Liver (tissue), 9 donors: ENCODE data around the gene SLC25A43. TPM values are rescaled to one million over a fixed set of nuclear protein-coding genes. Genes with fewer than 3 reads are reported as not detected.
"Not testable (repeated sequence)": the region's sequence is repeated elsewhere in the genome, so short reads cannot be mapped to it uniquely, and the experiment has no call there.

Experiments
- DNase-seq: peaks from one replicate; pipeline ENCODE4 v3.0.0-alpha.2; 2017; ENCODE audit warnings: low spot score
- H3K27ac ChIP-seq, 2 donors: one replicate each; pipeline ENCODE4 v1.7.0; 2013; ENCODE audit warnings: inconsistent platforms in 2 of 2, low read length in 2 of 2, control low read depth in 1 of 2, low read depth in 1 of 2, mild to moderate bottlenecking in 1 of 2
- H3K27me3 ChIP-seq, 4 donors: one replicate each; pipeline versions ENCODE4 v1.6.1 to v1.7.0; 2013; ENCODE audit warnings: low read length in 3 of 4, inconsistent platforms in 1 of 4, mild to moderate bottlenecking in 1 of 4, moderate library complexity in 1 of 4; ENCODE audit not compliant: control insufficient read depth in 4 of 4, insufficient read depth in 4 of 4
- H3K36me3 ChIP-seq, 4 donors: one replicate each; pipeline versions ENCODE4 v1.6.1 to v1.7.0; 2013; ENCODE audit warnings: low read length in 3 of 4, mild to moderate bottlenecking in 3 of 4, low read depth in 1 of 4, moderate library complexity in 1 of 4; ENCODE audit not compliant: control insufficient read depth in 4 of 4, insufficient read depth in 3 of 4
- H3K4me1 ChIP-seq, 4 donors: one replicate each; pipeline versions ENCODE4 v1.6.1 to v1.7.0; 2013; ENCODE audit warnings: low read length in 3 of 4, mild to moderate bottlenecking in 3 of 4, moderate library complexity in 1 of 4; ENCODE audit not compliant: control insufficient read depth in 4 of 4, insufficient read depth in 4 of 4
- H3K4me3 ChIP-seq, 3 donors: one replicate each; pipeline versions ENCODE4 v1.6.1 to v1.7.0; 2013; ENCODE audit warnings: low read length in 3 of 3, control low read depth in 1 of 3, low read depth in 1 of 3, mild to moderate bottlenecking in 1 of 3
- H3K9ac ChIP-seq, 2 donors: one replicate each; pipeline ENCODE4 v1.7.0; 2013; ENCODE audit warnings: low read length in 2 of 2, mild to moderate bottlenecking in 2 of 2, moderate library complexity in 2 of 2, control low read depth in 1 of 2, low read depth in 1 of 2
- H3K9me3 ChIP-seq, 4 donors: one replicate each; pipeline versions ENCODE4 v1.6.1 to v1.7.0; 2013; ENCODE audit warnings: low read length in 3 of 4; ENCODE audit not compliant: control insufficient read depth in 4 of 4
- ATF3 ChIP-seq: IDR thresholded peaks from 2 replicates; pipeline ENCODE4 v1.6.1; 2016; ENCODE audit warnings: antibody characterized with exemption
- CTCF ChIP-seq: fragments of 150-350 bp; IDR thresholded peaks from 2 replicates; pipeline ENCODE4 v1.5.1; 2017; ENCODE audit warnings: improper control_type of control experiment, low read depth, low read length; ENCODE audit not compliant: missing input control
- EGR1 ChIP-seq, 2 donors: IDR thresholded peaks; 2 replicates each; pipeline ENCODE4 v1.6.1; 2016 to 2018; ENCODE audit warnings: antibody characterized with exemption in 2 of 2, low read depth in 2 of 2
- FOXA1 ChIP-seq: IDR thresholded peaks from 2 replicates; pipeline ENCODE4 v1.6.1; 2016; ENCODE audit warnings: antibody characterized with exemption
- FOXA2 ChIP-seq: IDR thresholded peaks from 2 replicates; pipeline ENCODE4 v1.6.1; 2016; ENCODE audit warnings: antibody characterized with exemption
- GABPA ChIP-seq, 2 donors: IDR thresholded peaks in 1 of 2; conservative IDR thresholded peaks in 1 of 2; 2 replicates each; pipeline ENCODE4 v1.6.1; 2016; ENCODE audit warnings: antibody characterized with exemption in 2 of 2, mild to moderate bottlenecking in 1 of 2, moderate library complexity in 1 of 2
- HNF4A ChIP-seq, 2 donors: conservative IDR thresholded peaks; 2 replicates each; pipeline ENCODE4 v1.6.1; 2016; ENCODE audit warnings: antibody characterized with exemption in 2 of 2, mild to moderate bottlenecking in 2 of 2
- RAD21 ChIP-seq, 2 donors: IDR thresholded peaks; 2 replicates each; pipeline ENCODE4 v1.6.1; 2016; ENCODE audit warnings: antibody characterized with exemption in 2 of 2, mild to moderate bottlenecking in 2 of 2
- RXRA ChIP-seq, 2 donors: IDR thresholded peaks; 2 replicates each; pipeline ENCODE4 v1.6.1; 2017 to 2018; ENCODE audit warnings: antibody characterized with exemption in 2 of 2, mild to moderate bottlenecking in 1 of 2
- SP1 ChIP-seq: IDR thresholded peaks from 2 replicates; pipeline ENCODE4 v1.6.1; 2018; ENCODE audit warnings: antibody characterized with exemption, mild to moderate bottlenecking
- TAF1 ChIP-seq: conservative IDR thresholded peaks from 2 replicates; pipeline ENCODE4 v1.6.1; 2016; ENCODE audit warnings: antibody characterized with exemption, mild to moderate bottlenecking
- ZBTB33 ChIP-seq: IDR thresholded peaks from 2 replicates; pipeline ENCODE4 v1.6.1; 2016; ENCODE audit warnings: antibody characterized with exemption
- WGBS: extraction: QIAGEN DNeasy Blood & Tissue Kit; methylation state at CpG from one replicate; pipeline ENCODE4 v1.1.7; 2013; 5-methylcytosine and 5-hydroxymethylcytosine counted together
- polyA plus RNA-seq, 2 donors: library from polyadenylated mRNA; stranded (reverse) in 1 of 2; unstranded in 1 of 2; fragments of 200-250 nt in 1 of 2; fragments of >200 nt in 1 of 2; fragmentation: Nextera tagmentation in 1 of 2; extraction: Ambion mirVana in 1 of 2; gene quantifications; one replicate each; pipeline versions ENCODE4 v1.2.1 to v1.2.3, GENCODE V29; 2013 to 2015
- total RNA-seq, 2 donors: library from RNA; depleted of rRNA; stranded (reverse); fragments of >200 nt; gene quantifications; one replicate each; pipeline ENCODE4 v1.2.3, GENCODE V29; 2014
- TF ChIP-seq, protein P1 (sequence below): IDR thresholded peaks from 2 replicates; pipeline ENCODE4 v1.6.1; 2016; ENCODE audit warnings: antibody characterized with exemption, mild to moderate bottlenecking
- TF ChIP-seq, protein P2 (sequence below): IDR thresholded peaks from 2 replicates; pipeline ENCODE4 v1.6.1; 2016; ENCODE audit warnings: antibody characterized with exemption
- donor health status: healthy.
- donor health status: healthy.
- donor health status: healthy.
- donor health status: healthy.
- donor health status: healthy.

Gene SLC25A43
- total and polyA plus RNA-seq, 4 donors: 4.5 to 10.9 (median 5.6) TPM

DNA sequence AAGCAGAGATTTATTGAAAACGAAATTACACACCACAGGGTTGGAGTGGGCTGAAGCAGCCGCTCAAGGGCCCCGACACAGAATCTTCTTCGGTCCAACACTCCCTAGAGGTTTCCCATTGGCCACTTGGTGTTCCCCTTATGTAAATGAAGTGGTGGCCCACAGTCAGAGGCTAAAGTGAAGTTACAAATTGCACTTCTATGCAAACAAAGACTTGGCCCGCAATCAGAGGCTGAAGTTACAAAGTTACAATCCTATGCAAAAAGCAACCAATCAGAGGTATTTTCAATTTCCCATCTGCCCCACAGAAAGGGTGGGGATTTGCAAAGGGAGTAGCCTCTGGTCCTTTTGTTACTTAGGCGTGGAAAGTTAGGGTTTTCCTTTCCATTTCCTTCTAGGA lies 35.7 kb upstream of the SLC25A43 start:
- Histone ChIP-seq H3K36me3 (no peaks in the 10 kb centered on the region), H3K4me1 (peaks cover 5 to 14% (median 10%) of the 10 kb centered on the region in 4 donors), H3K27ac (no peak overlapping the region), H3K9me3 (no peaks in the 10 kb centered on the region), H3K27me3 (no peaks in the 10 kb centered on the region), H3K9ac (no peak overlapping the region), H3K4me3 (no peak overlapping the region)
- 40% methylated on average over 6 of the region's 6 CpGs for WGBS
- DNase-seq: no peak
- TF ChIP-seq, protein P1, sequence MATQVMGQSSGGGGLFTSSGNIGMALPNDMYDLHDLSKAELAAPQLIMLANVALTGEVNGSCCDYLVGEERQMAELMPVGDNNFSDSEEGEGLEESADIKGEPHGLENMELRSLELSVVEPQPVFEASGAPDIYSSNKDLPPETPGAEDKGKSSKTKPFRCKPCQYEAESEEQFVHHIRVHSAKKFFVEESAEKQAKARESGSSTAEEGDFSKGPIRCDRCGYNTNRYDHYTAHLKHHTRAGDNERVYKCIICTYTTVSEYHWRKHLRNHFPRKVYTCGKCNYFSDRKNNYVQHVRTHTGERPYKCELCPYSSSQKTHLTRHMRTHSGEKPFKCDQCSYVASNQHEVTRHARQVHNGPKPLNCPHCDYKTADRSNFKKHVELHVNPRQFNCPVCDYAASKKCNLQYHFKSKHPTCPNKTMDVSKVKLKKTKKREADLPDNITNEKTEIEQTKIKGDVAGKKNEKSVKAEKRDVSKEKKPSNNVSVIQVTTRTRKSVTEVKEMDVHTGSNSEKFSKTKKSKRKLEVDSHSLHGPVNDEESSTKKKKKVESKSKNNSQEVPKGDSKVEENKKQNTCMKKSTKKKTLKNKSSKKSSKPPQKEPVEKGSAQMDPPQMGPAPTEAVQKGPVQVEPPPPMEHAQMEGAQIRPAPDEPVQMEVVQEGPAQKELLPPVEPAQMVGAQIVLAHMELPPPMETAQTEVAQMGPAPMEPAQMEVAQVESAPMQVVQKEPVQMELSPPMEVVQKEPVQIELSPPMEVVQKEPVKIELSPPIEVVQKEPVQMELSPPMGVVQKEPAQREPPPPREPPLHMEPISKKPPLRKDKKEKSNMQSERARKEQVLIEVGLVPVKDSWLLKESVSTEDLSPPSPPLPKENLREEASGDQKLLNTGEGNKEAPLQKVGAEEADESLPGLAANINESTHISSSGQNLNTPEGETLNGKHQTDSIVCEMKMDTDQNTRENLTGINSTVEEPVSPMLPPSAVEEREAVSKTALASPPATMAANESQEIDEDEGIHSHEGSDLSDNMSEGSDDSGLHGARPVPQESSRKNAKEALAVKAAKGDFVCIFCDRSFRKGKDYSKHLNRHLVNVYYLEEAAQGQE: no peak
- TF ChIP-seq HNF4A (conservative IDR thresholded peaks at IDR 0.05): peak in 1 of 2 donors; percentile 6

- not testable (repeated sequence) for H3K4me1 ChIP-seq, H3K27ac ChIP-seq, H3K4me3 ChIP-seq, DNase-seq, H3K36me3 ChIP-seq, H3K9ac ChIP-seq, H3K9me3 ChIP-seq, H3K27me3 ChIP-seq
- WGBS: 75% methylated on average over 2 of the region's 2 CpGs
These were observed 27.3 kb upstream of the SLC25A43 start for GRCh38 chrX:119371861-119372260.

DNA sequence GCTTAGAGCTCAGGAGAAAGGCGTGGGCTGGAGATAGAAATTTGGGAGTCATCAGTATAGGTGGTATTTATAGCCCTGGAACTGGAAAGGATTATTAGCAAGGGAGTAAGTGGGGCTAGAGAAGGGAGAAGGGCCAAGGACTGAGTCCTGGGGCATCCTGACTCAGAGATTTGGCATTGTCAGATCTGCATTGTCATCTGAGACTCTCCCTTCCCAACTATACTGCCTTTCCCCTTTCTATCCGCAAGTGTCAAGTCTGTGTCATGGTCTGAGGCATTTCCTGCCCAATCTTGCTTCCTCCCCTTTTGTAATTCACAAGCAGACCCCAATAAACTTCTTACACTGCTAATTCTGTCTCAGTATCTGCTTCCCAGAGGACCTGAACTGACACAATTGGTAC lies 24.4 kb upstream of the SLC25A43 start:
- 83% methylated on average over 2 of the region's 2 CpGs for WGBS
- Histone ChIP-seq H3K9me3 (no peaks in the 10 kb centered on the region), H3K36me3 (no peaks in the 10 kb centered on the region), H3K27me3 (no peaks in the 10 kb centered on the region), H3K9ac (no peak overlapping the region), H3K27ac (no peak overlapping the region), H3K4me1 (no peaks in the 10 kb centered on the region), H3K4me3 (no peak overlapping the region)
- no peak for DNase-seq
- TF ChIP-seq RAD21 (IDR thresholded peaks at IDR 0.05) (no peak), GABPA (IDR thresholded peaks at IDR 0.05 in 1 of 2, conservative IDR thresholded peaks at IDR 0.05 in 1 of 2) (no peak), CTCF (no peak), FOXA1 (no peak), TAF1 (no peak), RXRA (IDR thresholded peaks at IDR 0.05) (no peak), SP1 (no peak), EGR1 (IDR thresholded peaks at IDR 0.05; ENCODE audit: low read depth in 2 of 2) (no peak), ATF3 (no peak), ZBTB33 (no peak), FOXA2 (no peak)
- TF ChIP-seq, protein P2, sequence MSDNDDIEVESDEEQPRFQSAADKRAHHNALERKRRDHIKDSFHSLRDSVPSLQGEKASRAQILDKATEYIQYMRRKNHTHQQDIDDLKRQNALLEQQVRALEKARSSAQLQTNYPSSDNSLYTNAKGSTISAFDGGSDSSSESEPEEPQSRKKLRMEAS: no peak
- TF ChIP-seq, protein P1: no peak
